Progenitor cell of endocrine pancreas (in vitro differentiated cells): ENCODE data around the gene CKB. TPM values are rescaled to one million over a fixed set of nuclear protein-coding genes. Genes with fewer than 3 reads are reported as not detected.

Experiments used
- DNase-seq: peaks from one replicate; pipeline ENCODE4 v3.0.0; 2021; ENCODE audit warnings: low spot score; ENCODE audit not compliant: unreplicated experiment
- H3K27ac Mint-ChIP-seq: 2 replicates; pipeline ENCODE4 v1.8.0; 2021; ENCODE audit warnings: mild to moderate bottlenecking, moderate library complexity, mixed read lengths
- H3K27me3 Mint-ChIP-seq: 2 replicates; pipeline ENCODE4 v1.8.0; 2021; ENCODE audit warnings: mixed read lengths
- H3K36me3 Mint-ChIP-seq: 2 replicates; pipeline ENCODE4 v1.8.0; 2022; ENCODE audit warnings: mixed read lengths; ENCODE audit not compliant: insufficient read depth
- H3K4me1 Mint-ChIP-seq: 2 replicates; pipeline ENCODE4 v1.8.0; 2021; ENCODE audit warnings: low read depth, mixed read lengths
- H3K4me3 Mint-ChIP-seq: 2 replicates; pipeline ENCODE4 v1.8.0; 2021; ENCODE audit warnings: low read depth, mild to moderate bottlenecking, moderate library complexity, mixed read lengths
- H3K9me3 Mint-ChIP-seq: 2 replicates; pipeline ENCODE4 v1.8.0; 2021; ENCODE audit warnings: low read depth, mixed read lengths
- CTCF ChIP-seq: fragments of 200-600 bp; sonication (generic); IDR thresholded peaks from one replicate; pipeline ENCODE4 v1.5.0; 2021; ENCODE audit warnings: antibody characterized with exemption, mild to moderate bottlenecking; ENCODE audit not compliant: unreplicated experiment
- total RNA-seq: library from RNA; stranded (reverse); gene quantifications from 2 replicates; pipeline ENCODE4 v1.2.1, GENCODE V29; 2021

The CKB gene
- total RNA-seq, 1 donor from 2014 or later = 983 TPM

GRCh38 chr14:103535891-103536565, 13.4 kb upstream of the CKB start:
- Mint-ChIP-seq H3K4me1 (no peaks in the 10 kb centered on the region), H3K9me3 (no peaks in the 10 kb centered on the region), H3K27me3 (no peaks in the 10 kb centered on the region), H3K4me3 (no peak overlapping the region), H3K27ac (peak overlapping the region; percentile 59), H3K36me3 (no peaks in the 10 kb centered on the region)
- no peak for DNase-seq
- TF ChIP-seq CTCF = no peak

GRCh38 chr14:103535081-103535890, 12.7 kb upstream of the CKB start:
- Mint-ChIP-seq H3K4me3 (no peak overlapping the region), H3K27ac (no peak overlapping the region), H3K4me1 (peaks cover 1% of the 10 kb centered on the region), H3K36me3 (no peaks in the 10 kb centered on the region), H3K9me3 (no peaks in the 10 kb centered on the region), H3K27me3 (no peaks in the 10 kb centered on the region)
- no peak for DNase-seq
- TF ChIP-seq CTCF = no peak

- Mint-ChIP-seq H3K36me3 (no peaks in the 10 kb centered on the region), H3K4me1 (peaks cover 6% of the 10 kb centered on the region), H3K27ac (no peak overlapping the region), H3K27me3 (no peaks in the 10 kb centered on the region), H3K9me3 (no peaks in the 10 kb centered on the region), H3K4me3 (no peak overlapping the region)
- no peak for TF ChIP-seq CTCF
- DNase-seq = no peak
Measured at GRCh38 chr14:103534576-103535061, 12.0 kb upstream of the CKB start.

- H3K9me3 Mint-ChIP-seq = no peaks in the 10 kb centered on the region
- H3K36me3 Mint-ChIP-seq = no peaks in the 10 kb centered on the region
- H3K27me3 Mint-ChIP-seq = no peaks in the 10 kb centered on the region
- H3K27ac Mint-ChIP-seq = no peak overlapping the region
- DNase-seq = no peak
- TF ChIP-seq CTCF = no peak
- H3K4me1 Mint-ChIP-seq = peaks cover 8% of the 10 kb centered on the region
- no peak overlapping the region for H3K4me3 Mint-ChIP-seq
Measured at GRCh38 chr14:103533999-103534575, 11.5 kb upstream of the CKB start.
